ENCODE measurements around the gene SKI. TPM values are rescaled to one million over a fixed set of nuclear protein-coding genes. Genes with fewer than 3 reads are reported as not detected.

Gene SKI
- total and polyA plus RNA-seq, 2 of the 4 experiments (the other 2 are of a cell fraction), result 2.3 to 20.1 TPM

DNA sequence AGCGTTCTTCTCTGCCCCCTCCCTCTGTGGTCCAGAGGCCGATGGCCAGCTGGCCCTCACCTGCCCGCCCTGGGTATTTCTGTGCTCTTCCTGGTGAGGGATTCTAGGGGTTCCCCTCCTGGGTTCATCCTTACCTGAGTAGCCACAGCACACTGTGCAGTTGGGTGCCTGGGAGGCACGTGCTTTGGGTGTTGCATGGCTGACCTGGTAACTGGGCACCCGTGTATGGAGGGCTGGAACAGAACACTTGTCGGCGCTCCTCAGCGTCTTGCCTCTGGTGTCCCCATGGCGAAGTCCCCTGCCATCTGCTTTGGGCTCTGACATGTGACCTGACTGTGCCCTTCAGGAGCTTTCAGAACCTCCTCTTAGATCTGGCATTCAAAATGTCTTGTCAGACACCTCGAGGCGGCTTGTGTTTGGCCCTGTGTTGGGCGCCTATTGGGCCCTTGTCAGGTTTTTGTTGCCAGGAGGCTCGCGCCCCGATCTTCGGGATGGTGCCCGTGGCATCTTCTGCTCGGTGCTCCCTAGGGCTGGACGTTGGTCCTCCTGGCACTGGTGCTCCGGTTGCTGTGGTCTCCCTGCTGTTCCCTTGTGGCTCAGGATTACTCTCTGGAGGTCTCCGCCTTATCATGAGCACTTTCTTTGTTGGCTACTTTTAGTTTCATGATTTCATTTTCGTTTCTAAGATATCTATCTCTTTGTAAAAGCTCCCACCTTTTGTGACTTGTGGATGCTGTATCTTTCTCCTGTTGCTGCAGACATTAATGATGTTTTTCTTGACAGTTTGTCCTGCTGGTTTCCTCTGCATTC is 28.5 kb downstream of the SKI start:
- Histone ChIP-seq H2AFZ (replicated peaks; ENCODE audit: low read length, poor library complexity) (no peak overlapping the region), H2BK120ac (ENCODE audit: low read depth, low read length) (no peak overlapping the region), H2AK9ac (replicated peaks; ENCODE audit: low read depth, low read length, poor library complexity) (peak overlapping the region; percentile 15), H3K9ac (ENCODE audit: low read depth, low read length) (no peak overlapping the region), H3K4me3 (ENCODE audit: insufficient read depth, low read depth, low read length) (no peak overlapping the region), H3K27ac (ENCODE audit: insufficient read depth, low read length) (no peak overlapping the region; the same call in 1 of the 2 replicates), H3K23ac (ENCODE audit: low read depth, low read length) (no peak overlapping the region), H3K27me3 (ENCODE audit: control insufficient read depth, insufficient read depth, low read length) (no peaks in the 10 kb centered on the region), H2BK15ac (ENCODE audit: low read depth, low read length) (no peak overlapping the region), H4K8ac (ENCODE audit: low read depth in 2 of 2, low read length in 2 of 2) (no peak overlapping the region; a peak in 1 of 4 replicates), H3K18ac (ENCODE audit: low read depth, low read length) (no peak overlapping the region), H3K79me1 (ENCODE audit: low read depth in 1 of 2, low read length in 2 of 2) (peaks cover 15 to 63% of the 10 kb centered on the region in 2 experiments), H3K9me3 (ENCODE audit: control insufficient read depth, insufficient read depth, low read length) (no peaks in the 10 kb centered on the region), H3K56ac (ENCODE audit: extremely low read depth, insufficient read depth, low read length) (no peak overlapping the region), H3K4me1 (ENCODE audit: control insufficient read depth, insufficient read depth, low read length) (peaks cover 10% of the 10 kb centered on the region; the same call in 1 of the 2 replicates), H3K4me2 (ENCODE audit: low read depth, low read length) (no peak overlapping the region), H4K91ac (ENCODE audit: insufficient read depth, low read depth, low read length) (no peak overlapping the region), H2BK20ac (ENCODE audit: low read depth, low read length) (no peak overlapping the region), H4K5ac (ENCODE audit: low read depth, low read length) (no peak overlapping the region), H2BK5ac (ENCODE audit: low read depth, low read length, poor library complexity, severe bottlenecking) (no peak overlapping the region), H3K14ac (replicated peaks; ENCODE audit: low read depth, low read length) (0 out of 2 replicates have a peak overlapping the region, but pooled peaks have one; percentile 41), H4K20me1 (ENCODE audit: insufficient read depth, low read length) (peaks cover 100% of the 10 kb centered on the region), H3K4ac (ENCODE audit: low read depth, low read length) (no peak overlapping the region), H2AK5ac (ENCODE audit: low read depth, low read length) (peak overlapping the region; percentile 60), H3K36me3 (ENCODE audit: control insufficient read depth, insufficient read depth, low read length) (peaks cover 15% of the 10 kb centered on the region; the same call in 1 of the 2 replicates), H3K9me1 (ENCODE audit: insufficient read depth, low read length) (peaks cover 44% of the 10 kb centered on the region)
- in situ Hi-C loops (cut with MboI; ENCODE audit: low sequenced_read_pairs), result no loop called here
- ChIA-PET CTCF (no interaction called here), POLR2A (ENCODE audit: unreplicated experiment) (no interaction called here)
- DNase-seq (no peak), ATAC-seq (ENCODE audit: low read depth) (no peak)
- no peak for TF ChIP-seq BHLHE40 (IDR thresholded peaks at IDR 0.05; ENCODE audit: low read depth, low read length)
- dilution Hi-C loops (cut with HindIII; ENCODE audit: low sequenced_read_pairs, unreplicated experiment), result no loop called here
- intact Hi-C loops (cut with micrococcal nuclease), result no loop called here
- 100% methylated on average over 2 of the region's 22 CpGs; no CpG with 5 or more reads in 1 of the 2 experiments for WGBS, 2 experiments (ENCODE audit: extremely low coverage in 2 of 2, insufficient read length in 1 of 2)
- BruUV-seq (replicated peaks), result no TSS peak
